ENCODE data around the gene OVOL2. TPM values are rescaled to one million over a fixed set of nuclear protein-coding genes. Genes with fewer than 3 reads are reported as not detected.

Gene OVOL2
- total RNA-seq, 1 experiment from 2014 or later, result not detected

DNA sequence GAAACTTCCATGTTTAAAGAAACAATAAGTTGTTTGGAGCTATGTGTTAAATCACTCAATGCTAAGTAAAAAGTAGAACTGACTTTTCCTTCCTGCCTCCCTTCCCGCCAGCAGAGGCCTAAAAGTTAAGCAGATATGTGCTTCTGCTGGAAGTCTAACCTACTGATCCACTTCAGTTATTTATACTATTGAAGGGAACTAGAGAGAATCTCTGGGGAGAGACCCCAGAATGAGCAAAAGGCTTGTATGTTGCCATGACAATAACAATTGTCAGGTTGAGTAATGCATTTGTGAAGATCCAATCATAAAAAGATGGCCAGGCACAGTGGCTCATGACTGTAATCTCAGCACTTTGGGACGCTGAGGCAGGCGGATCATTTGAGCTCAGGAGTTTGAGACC is 64.2 kb downstream of the OVOL2 start:
- DNase-seq, result no peak
- H3K4me1 ChIP-seq, result no peaks in the 10 kb centered on the region

DNA sequence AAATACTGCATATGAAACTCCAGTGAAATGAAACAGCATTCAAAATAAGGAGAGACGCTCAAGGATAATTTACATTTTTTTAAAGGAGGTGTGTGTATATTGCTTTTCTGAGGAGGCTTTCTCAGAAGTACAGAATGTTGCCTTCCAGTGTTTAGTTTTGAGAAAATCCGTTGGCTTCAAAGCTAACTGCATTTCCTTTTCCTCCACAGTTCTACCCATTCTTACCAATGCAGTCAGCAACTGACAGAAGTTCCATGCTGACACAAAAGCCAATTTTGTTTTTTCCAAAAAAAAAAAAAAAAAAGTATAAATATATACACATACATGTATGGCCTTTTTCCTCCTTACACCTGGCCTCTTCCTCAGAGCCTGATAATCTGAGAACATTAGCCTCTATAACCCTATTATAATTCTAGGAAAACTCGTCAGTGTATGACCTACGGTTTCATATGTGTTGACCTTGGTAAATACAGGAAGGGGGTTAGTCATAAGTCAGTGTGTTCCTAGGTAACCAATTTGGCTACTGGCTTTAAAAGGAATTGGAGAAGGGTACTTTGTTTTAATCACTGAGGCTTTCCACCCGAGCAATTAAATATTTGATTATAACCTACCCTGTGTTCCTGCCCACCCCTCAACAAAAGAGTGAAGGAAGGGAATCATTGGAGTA is 64.7 kb downstream of the OVOL2 start:
- H3K4me1 ChIP-seq, result no peaks in the 10 kb centered on the region
- DNase-seq, result no peak
- H3K27me3 ChIP-seq, result no peaks in the 10 kb centered on the region
- no peak overlapping the region for H3K27ac ChIP-seq
- no peak overlapping the region for H3K4me3 ChIP-seq
- H3K9me3 ChIP-seq (replicated peaks), result no peaks in the 10 kb centered on the region
- H3K36me3 ChIP-seq, result peaks cover 22% of the 10 kb centered on the region

More for the DNA sequence above, 64.2 kb downstream of the OVOL2 start:
- peaks cover 18% of the 10 kb centered on the region for H3K36me3 ChIP-seq
- no peak overlapping the region for H3K27ac ChIP-seq
- no peaks in the 10 kb centered on the region for H3K27me3 ChIP-seq
- H3K4me3 ChIP-seq, result no peak overlapping the region
- H3K9me3 ChIP-seq (replicated peaks), result no peaks in the 10 kb centered on the region

DNA sequence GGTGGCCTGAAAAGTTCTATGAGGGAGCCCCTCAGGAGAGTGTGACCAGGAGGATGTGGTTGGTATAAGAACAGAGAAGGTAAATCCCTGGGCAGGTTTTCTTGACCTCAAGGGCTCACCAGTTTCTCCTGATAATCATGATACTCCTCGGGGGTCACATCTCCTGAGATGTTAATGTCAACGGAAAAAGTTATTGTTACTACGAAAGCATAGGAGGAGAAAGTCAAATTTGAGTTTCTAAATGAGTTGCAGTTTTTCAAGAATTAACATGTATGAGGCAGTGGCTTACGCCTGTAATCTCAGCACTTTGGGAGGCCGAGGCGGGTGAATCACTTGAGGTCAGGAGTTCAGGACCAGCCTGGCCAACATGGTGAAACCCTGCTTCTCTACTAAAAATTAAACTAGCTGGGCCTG is 65.5 kb downstream of the OVOL2 start:
- Histone ChIP-seq H3K27ac (no peak overlapping the region), H3K9me3 (replicated peaks) (no peaks in the 10 kb centered on the region), H3K27me3 (no peaks in the 10 kb centered on the region), H3K36me3 (peaks cover 28% of the 10 kb centered on the region), H3K4me1 (no peaks in the 10 kb centered on the region), H3K4me3 (no peak overlapping the region)
- no peak for DNase-seq

DNA sequence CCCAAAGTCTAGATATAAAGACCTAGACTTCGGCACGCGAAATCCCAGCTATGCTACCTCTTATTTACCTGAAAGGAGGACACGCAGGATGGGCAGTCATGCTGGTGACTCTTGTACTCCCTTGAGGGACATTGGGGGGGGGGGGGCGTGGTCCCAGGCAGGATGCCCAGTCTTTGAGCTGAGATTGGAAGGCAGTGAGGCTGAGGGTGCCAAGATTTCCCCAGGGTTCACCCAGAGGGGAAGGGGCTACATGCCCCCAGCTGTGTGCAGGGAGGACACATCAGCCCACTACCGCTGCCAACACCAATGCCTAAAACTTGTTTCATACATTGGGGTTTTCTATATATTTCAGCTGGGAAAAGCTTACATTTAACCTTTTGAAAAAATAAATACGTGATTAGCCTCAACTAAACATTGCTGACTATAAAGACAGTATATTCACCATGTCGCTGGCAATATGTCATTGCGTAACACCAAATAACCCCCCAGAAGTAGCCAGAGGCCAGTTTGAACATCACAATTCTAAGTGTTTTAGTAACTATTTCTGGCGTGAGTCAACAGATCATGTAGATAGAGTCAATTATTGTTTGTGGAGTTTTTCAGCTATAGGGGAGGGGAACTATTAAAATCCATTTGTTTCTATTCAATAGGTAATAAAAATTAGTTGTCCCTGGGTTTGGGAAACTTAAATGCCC is 67.3 kb downstream of the OVOL2 start:
- Histone ChIP-seq H3K36me3 (peaks cover 30% of the 10 kb centered on the region), H3K27ac (no peak overlapping the region), H3K4me1 (no peaks in the 10 kb centered on the region), H3K27me3 (no peaks in the 10 kb centered on the region), H3K4me3 (no peak overlapping the region), H3K9me3 (replicated peaks) (no peaks in the 10 kb centered on the region)
- DNase-seq, result no peak

DNA sequence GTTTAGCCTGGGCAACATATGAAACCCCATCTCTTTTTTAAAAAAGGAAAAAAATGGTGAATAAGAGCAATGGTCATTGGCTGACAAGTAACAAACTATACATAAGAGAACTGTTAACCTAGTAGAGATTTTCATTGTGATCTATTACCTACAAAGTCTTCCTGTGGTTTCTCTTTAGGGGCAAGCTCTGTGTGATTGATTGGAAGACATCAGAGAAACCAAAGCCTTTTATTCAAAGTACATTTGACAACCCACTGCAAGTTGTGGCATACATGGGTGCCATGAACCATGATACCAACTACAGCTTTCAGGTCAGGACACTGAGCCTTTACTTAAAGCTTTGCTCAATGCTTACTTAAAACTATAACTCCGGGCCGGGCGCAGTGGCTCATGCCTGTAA is 69.7 kb downstream of the OVOL2 start:
- no peak overlapping the region for H3K4me3 ChIP-seq
- no peak for DNase-seq
- peaks cover 34% of the 10 kb centered on the region for H3K36me3 ChIP-seq
- no peaks in the 10 kb centered on the region for H3K27me3 ChIP-seq
- H3K9me3 ChIP-seq (replicated peaks), result no peaks in the 10 kb centered on the region
- no peaks in the 10 kb centered on the region for H3K4me1 ChIP-seq
- no peak overlapping the region for H3K27ac ChIP-seq

DNA sequence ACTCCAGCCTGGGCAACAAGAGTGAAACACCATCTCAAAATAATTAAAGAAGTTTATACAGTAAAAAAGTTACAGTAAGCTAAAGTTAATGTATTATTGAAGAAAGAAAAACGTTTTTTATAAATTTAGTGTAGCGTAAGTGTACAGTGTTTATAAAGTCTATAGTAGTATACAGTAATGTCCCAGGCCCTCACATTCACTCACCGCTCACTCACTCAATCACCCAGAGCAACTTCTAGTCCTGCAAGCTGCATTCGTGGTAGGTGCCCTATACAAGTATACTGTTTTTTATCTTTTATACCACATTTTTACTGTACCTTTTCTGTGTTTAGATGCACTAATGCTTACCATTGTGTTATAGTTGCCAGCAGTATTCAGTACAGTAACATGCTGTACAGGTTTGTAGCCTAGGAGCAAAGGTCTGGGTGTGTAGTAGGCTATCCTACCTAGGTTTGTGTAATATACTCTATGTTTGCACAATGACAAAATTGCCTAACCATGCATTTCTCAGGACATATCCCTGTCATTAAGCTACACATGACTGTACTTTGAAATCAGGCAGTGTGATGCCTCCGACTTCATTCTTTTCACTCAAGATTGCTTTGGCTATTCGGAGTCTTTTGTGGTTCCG is 72.2 kb downstream of the OVOL2 start:
- no peak for DNase-seq
- Histone ChIP-seq H3K27me3 (no peaks in the 10 kb centered on the region), H3K36me3 (peaks cover 36% of the 10 kb centered on the region), H3K4me1 (no peaks in the 10 kb centered on the region), H3K9me3 (replicated peaks) (no peaks in the 10 kb centered on the region), H3K27ac (no peak overlapping the region), H3K4me3 (no peak overlapping the region)

DNA sequence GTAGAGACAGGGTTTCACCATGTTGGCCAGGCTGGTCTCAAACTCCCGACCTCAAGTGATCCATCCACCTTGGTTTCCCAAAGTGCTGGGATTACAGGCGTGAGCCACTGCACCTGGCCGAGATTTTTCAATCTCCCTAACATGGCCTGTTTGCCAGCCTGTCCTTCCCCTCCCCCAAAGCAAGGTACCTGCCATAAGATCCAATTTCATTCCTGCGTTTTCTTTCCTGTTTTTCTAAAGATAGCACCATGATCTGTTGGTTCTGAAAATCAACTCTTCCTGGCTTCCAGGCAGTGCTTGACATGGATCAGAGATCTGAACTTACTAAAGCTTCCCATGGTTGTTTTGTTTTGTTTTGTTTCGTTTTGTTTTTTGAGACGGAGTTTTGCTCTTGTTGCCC is 81.4 kb downstream of the OVOL2 start:
- Histone ChIP-seq H3K27ac (no peak overlapping the region), H3K9me3 (replicated peaks) (no peaks in the 10 kb centered on the region), H3K4me3 (no peak overlapping the region), H3K27me3 (no peaks in the 10 kb centered on the region), H3K36me3 (peaks cover 42% of the 10 kb centered on the region), H3K4me1 (0 out of 2 replicates have a peak, but pooled peaks cover 5% of the 10 kb centered on the region)
- DNase-seq, result no peak

Other genes starting within 250 kb of the OVOL2 start
- 186 and 235 TPM in 2 replicates for gene SNX5, start 89.1 kb downstream of the OVOL2 start, total RNA-seq (2014; rRNA removed; shearing (Covaris generic))
- 27.8 and 28.6 TPM in 2 replicates for gene MGME1, start 88.9 kb downstream of the OVOL2 start, total RNA-seq (2014; rRNA removed; shearing (Covaris generic))
- 23.2 and 23.7 TPM in 2 replicates for gene KAT14, start 79.9 kb upstream of the OVOL2 start, total RNA-seq (2014; rRNA removed; shearing (Covaris generic))
- gene PET117, start 79.9 kb upstream of the OVOL2 start, total RNA-seq (2014; rRNA removed; shearing (Covaris generic)), result 22.5 and 27.8 TPM in 2 replicates
- 16.2 and 16.4 TPM in 2 replicates for gene ZNF133, start 230.6 kb upstream of the OVOL2 start, total RNA-seq (2014; rRNA removed; shearing (Covaris generic))